MCF 10A (cell line): ENCODE results near the gene BLM. TPM values are rescaled to one million over a fixed set of nuclear protein-coding genes. Genes with fewer than 3 reads are reported as not detected.

Experiments
- BruUV-seq: library from RNA; stranded (reverse); fragments of 400-500 nt; replicated peaks from 2 replicates; lab custom pipeline; 2021; lab: Mats Ljungman, UMichigan
- CTCF ChIA-PET: fragments of 300-600 bp; sonication (Branson Sonifier 250); formaldehyde crosslinking; extraction: SDS; loops from one replicate; lab custom pipeline; 2021; ENCODE audit warnings: antibody characterized with exemption, inconsistent platforms; lab: Yijun Ruan, JAX
- POLR2A ChIA-PET: fragments of 300-600, 350-650 bp; sonication (Branson Sonifier 250); formaldehyde crosslinking; extraction: SDS; loops from one replicate; lab custom pipeline; 2020; ENCODE audit warnings: antibody characterized with exemption, inconsistent platforms; lab: Yijun Ruan, JAX
- DNase-seq: peaks from one replicate; pipeline ENCODE4 v3.0.0-alpha.2; 2018; ENCODE audit not compliant: unreplicated experiment
- H3K27ac Mint-ChIP-seq: one replicate; pipeline ENCODE4 v1.8.0; 2022; ENCODE audit warnings: mild to moderate bottlenecking, low read depth, mixed read lengths; ENCODE audit not compliant: unreplicated experiment
- H3K27me3 Mint-ChIP-seq: one replicate; pipeline ENCODE4 v1.8.0; 2022; ENCODE audit warnings: mixed read lengths; ENCODE audit not compliant: insufficient read depth, unreplicated experiment
- H3K36me3 Mint-ChIP-seq: one replicate; pipeline ENCODE4 v1.8.0; 2022; ENCODE audit warnings: mild to moderate bottlenecking, moderate library complexity, mixed read lengths; ENCODE audit not compliant: insufficient read depth, unreplicated experiment
- H3K4me1 Mint-ChIP-seq: one replicate; pipeline ENCODE4 v1.8.0; 2022; ENCODE audit warnings: mixed read lengths; ENCODE audit not compliant: insufficient read depth, unreplicated experiment
- H3K4me3 Mint-ChIP-seq: one replicate; pipeline ENCODE4 v1.8.0; 2022; ENCODE audit warnings: mild to moderate bottlenecking, moderate library complexity, mixed read lengths; ENCODE audit not compliant: unreplicated experiment
- H3K9me3 Mint-ChIP-seq: one replicate; pipeline ENCODE4 v1.8.0; 2022; ENCODE audit warnings: mixed read lengths; ENCODE audit not compliant: unreplicated experiment
- CTCF ChIP-seq: fragments of 200-600 bp; IDR thresholded peaks from one replicate; pipeline ENCODE4 v1.8.0; 2022; ENCODE audit warnings: antibody characterized with exemption, mild to moderate bottlenecking; ENCODE audit not compliant: unreplicated experiment
- intact Hi-C: fragments of 100-400 bp; cut with micrococcal nuclease; formaldehyde crosslinking; loops from 2 replicates; pipeline ENCODE4 v1.14.1; 2022
- total RNA-seq: library from RNA; stranded (reverse); gene quantifications from 2 replicates; pipeline ENCODE4 v1.2.3, GENCODE V29; 2022

BLM gene
- total RNA-seq, 1 experiment from 2014 or later: 5.2 TPM

DNA sequence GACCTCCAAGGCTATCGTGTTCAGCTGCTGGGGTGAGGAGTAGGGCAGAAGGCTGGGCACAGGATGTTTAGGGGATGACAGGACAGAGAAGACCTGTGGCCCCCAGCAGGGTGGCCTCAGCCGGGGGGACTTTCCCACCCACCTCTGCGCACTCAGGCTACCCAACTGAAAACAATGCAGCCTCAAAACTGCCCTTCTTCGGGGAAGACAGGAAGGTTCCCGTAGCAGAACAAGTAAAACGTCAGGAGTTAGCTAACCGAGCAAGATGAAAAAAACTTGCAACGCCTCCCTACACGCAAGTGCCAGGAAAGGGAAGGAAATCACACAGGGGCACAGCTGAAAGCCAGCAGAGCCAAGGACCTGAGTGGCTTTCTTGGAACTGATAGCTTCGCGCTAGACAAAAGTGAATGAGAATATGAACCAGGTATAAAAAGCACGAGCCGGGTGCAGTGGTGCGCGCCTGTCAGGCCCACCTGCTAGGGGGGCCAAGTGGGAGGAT, 112.8 kb downstream of the BLM start:
- DNase-seq: no peak
- H3K36me3 Mint-ChIP-seq: no peaks in the 10 kb centered on the region
- H3K27ac Mint-ChIP-seq: no peak overlapping the region
- H3K9me3 Mint-ChIP-seq: no peaks in the 10 kb centered on the region
- no peak overlapping the region for H3K4me3 Mint-ChIP-seq
- intact Hi-C loops: no loop called here
- no peak for TF ChIP-seq CTCF
- H3K4me1 Mint-ChIP-seq: no peaks in the 10 kb centered on the region
- no TSS peak for BruUV-seq
- CTCF ChIA-PET: interaction anchor here (0.6 kb wide), 1 partner anchor 325 kb away, joined by 3 read pairs; no protein-coding TSS in a partner anchor
- POLR2A ChIA-PET: interaction anchor here (0.6 to 1.5 kb wide), 2 partner anchors 9 to 19 kb away, joined by 3 read pairs; no protein-coding TSS in a partner anchor
- H3K27me3 Mint-ChIP-seq: no peaks in the 10 kb centered on the region

GRCh38 chr15:90834626-90835025, 117.5 kb downstream of the BLM start:
- no peaks in the 10 kb centered on the region for H3K36me3 Mint-ChIP-seq
- ChIA-PET CTCF (interaction anchor here (0.5 to 1.2 kb wide), 2 partner anchors 15 to 51 kb away, joined by 3 to 6 read pairs; no protein-coding TSS in a partner anchor), POLR2A (interaction anchor here (0.8 kb wide), 1 partner anchor 36 kb away, joined by 3 read pairs; no protein-coding TSS in a partner anchor)
- no peaks in the 10 kb centered on the region for H3K9me3 Mint-ChIP-seq
- intact Hi-C loops: no loop called here
- no peaks in the 10 kb centered on the region for H3K4me1 Mint-ChIP-seq
- H3K4me3 Mint-ChIP-seq: no peak overlapping the region
- no peak overlapping the region for H3K27ac Mint-ChIP-seq
- peak; percentile 9 for DNase-seq
- no peak for TF ChIP-seq CTCF
- BruUV-seq: no TSS peak
- no peaks in the 10 kb centered on the region for H3K27me3 Mint-ChIP-seq

GRCh38 chr15:90836296-90836871, 119.2 kb downstream of the BLM start:
- no peaks in the 10 kb centered on the region for H3K4me1 Mint-ChIP-seq
- DNase-seq: peak; percentile 57
- no peak for TF ChIP-seq CTCF
- H3K9me3 Mint-ChIP-seq: no peaks in the 10 kb centered on the region
- no TSS peak for BruUV-seq
- ChIA-PET POLR2A (no interaction called here), CTCF (interaction anchor here (0.8 kb wide), 1 partner anchor 14 kb away, joined by 3 read pairs; no protein-coding TSS in a partner anchor)
- H3K27ac Mint-ChIP-seq: no peak overlapping the region
- no peaks in the 10 kb centered on the region for H3K36me3 Mint-ChIP-seq
- H3K4me3 Mint-ChIP-seq: no peak overlapping the region
- H3K27me3 Mint-ChIP-seq: no peaks in the 10 kb centered on the region
- intact Hi-C loops: no loop called here

DNA sequence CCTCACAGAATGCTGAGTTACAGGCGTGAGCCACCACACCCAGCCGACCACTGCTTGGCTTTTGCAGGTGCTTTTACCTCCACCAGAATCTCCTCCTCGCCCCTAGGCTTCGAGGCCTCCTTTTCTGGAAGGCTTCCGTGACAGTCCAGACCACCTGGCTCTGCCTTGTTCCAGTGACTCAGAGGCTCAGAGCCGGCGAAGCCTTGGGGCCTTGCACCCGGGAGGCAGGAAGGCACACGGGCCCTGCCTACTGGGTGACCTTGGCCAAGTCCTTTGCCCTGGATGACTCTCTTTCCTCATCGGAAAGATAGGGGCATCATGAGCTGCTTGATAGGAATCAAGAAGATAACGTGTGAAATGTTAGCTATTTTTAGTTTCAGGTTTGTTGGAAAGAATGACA, 119.9 kb downstream of the BLM start:
- no peak for TF ChIP-seq CTCF
- CTCF ChIA-PET: no interaction called here
- Mint-ChIP-seq H3K27me3 (no peaks in the 10 kb centered on the region), H3K4me3 (no peak overlapping the region), H3K27ac (no peak overlapping the region), H3K9me3 (no peaks in the 10 kb centered on the region), H3K36me3 (no peaks in the 10 kb centered on the region), H3K4me1 (no peaks in the 10 kb centered on the region)
- BruUV-seq: no TSS peak
- POLR2A ChIA-PET: no interaction called here
- peak; percentile 17 for DNase-seq
- intact Hi-C loops: no loop called here
